ENCODE measurements around the gene BST2. TPM values are rescaled to one million over a fixed set of nuclear protein-coding genes. Genes with fewer than 3 reads are reported as not detected.
A peak's percentile ranks its signal among the peaks of the same experiment; 100 is the strongest.

BST2 gene
- total and polyA plus RNA-seq, 10 of the 15 experiments (the other 5 are each of a cell fraction or from before 2014, with no cell fraction given): 16.6 to 372 (median 264) TPM

DNA sequence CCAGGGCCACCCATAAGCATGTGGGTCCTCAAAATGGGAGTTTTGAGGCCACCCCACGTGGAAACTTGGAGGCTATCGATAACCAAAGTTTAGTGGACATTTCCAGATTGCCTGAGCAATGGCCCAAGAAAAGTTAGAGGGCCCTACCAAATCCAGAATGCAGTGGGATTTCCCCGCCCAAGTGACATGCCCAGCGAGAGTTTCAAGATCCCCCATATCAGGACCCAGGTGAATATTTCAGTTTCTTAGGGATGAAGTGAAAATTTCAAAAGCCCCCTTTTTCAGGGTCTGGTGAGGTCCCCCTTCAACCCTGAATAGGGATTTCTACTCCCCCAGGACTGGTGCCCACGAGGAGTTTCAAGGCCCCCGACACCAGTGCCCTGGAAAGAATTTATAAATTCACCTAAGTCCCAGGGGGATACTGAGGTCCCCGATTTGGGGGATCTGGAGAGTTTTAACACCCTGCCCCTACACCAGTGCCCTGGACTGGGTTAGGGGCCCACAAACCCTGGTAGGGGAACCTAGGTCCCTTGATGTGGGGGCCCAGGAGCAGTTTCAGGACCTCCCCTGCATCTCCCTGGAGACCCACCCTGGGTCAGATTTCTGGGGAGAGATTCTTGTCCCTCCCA is 695 bp downstream of the BST2 start:
- FAIRE-seq (no peak), DNase-seq (ENCODE audit: low read depth, low spot score) (no peak), ATAC-seq (no peak; the same call in 2 of the 3 replicates)
- RAD21 ChIA-PET (ENCODE audit: unreplicated experiment): interaction anchor here (0.9 to 2.9 kb wide), 5 partner anchors 15 to 96 kb away, joined by 3 to 21 read pairs (median 4); partner anchors contain the start of genes DDA1 and MVB12A
- in situ Hi-C loops (cut with MboI) (no loop called here), intact Hi-C loops (cut with micrococcal nuclease; ENCODE audit: unreplicated experiment) (no loop called here)
- H3K4me1 ChIP-seq (ENCODE audit: control insufficient read depth, insufficient read depth, low read length): peaks cover 6% of the 10 kb centered on the region
- H3K79me2 ChIP-seq (ENCODE audit: control insufficient read depth, insufficient read depth, low read length): peaks cover 74% of the 10 kb centered on the region
- H3K9me3 ChIP-seq (replicated peaks; ENCODE audit: control insufficient read depth, insufficient read depth, low read length): no peaks in the 10 kb centered on the region
- POLR2A ChIA-PET: interaction anchor here (0.7 to 3.6 kb wide), 10 partner anchors 12 to 328 kb away, joined by 3 to 46 read pairs (median 3); partner anchors contain the start of genes ABHD8, DDA1, MRPL34 and MVB12A
- peaks cover 3% of the 10 kb centered on the region; the same call in 1 of the 2 replicates for H4K20me1 ChIP-seq (ENCODE audit: control insufficient read depth, insufficient read depth)
- H2AFZ ChIP-seq (ENCODE audit: control insufficient read depth, low read depth, low read length): peak overlapping the region; percentile 66
- WGBS (ENCODE audit: insufficient coverage, insufficient replicate concordance, low lambda C conversion rate, missing lambda C conversion rate): 0% methylated on average over 7 of the region's 7 CpGs
- peak overlapping the region; percentile 83 for H3K4me3 ChIP-seq
- CTCF ChIA-PET: interaction anchor here (0.5 to 1.6 kb wide), 7 partner anchors 15 to 735 kb away, joined by 3 to 7 read pairs (median 6); partner anchors contain the start of genes MVB12A and RPL18A
- BruUV-seq (replicated peaks): TSS peak; percentile 85
- SMC1A ChIA-PET (ENCODE audit: uncharacterized antibody, unreplicated experiment): interaction anchor here (0.5 to 3.1 kb wide), 3 partner anchors 14 to 60 kb away, joined by 3 to 26 read pairs (median 7); partner anchors contain the start of gene MVB12A
- no peaks in the 10 kb centered on the region for H3K27me3 ChIP-seq (replicated peaks in 1 of 2; ENCODE audit: control insufficient read depth in 2 of 2, insufficient read depth in 2 of 2, low read length in 1 of 2)
- H3K27ac ChIP-seq (ENCODE audit: control insufficient read depth, insufficient read depth): peak overlapping the region; percentile 99
- peaks cover 11 to 21% of the 10 kb centered on the region in 2 experiments for H3K36me3 ChIP-seq (ENCODE audit: control insufficient read depth in 2 of 2, insufficient read depth in 2 of 2, low read length in 1 of 2)
- H3K4me2 ChIP-seq (ENCODE audit: control insufficient read depth, insufficient read depth): peak overlapping the region; percentile 82
- H3K9ac ChIP-seq (ENCODE audit: control insufficient read depth, insufficient read depth, low read length): peak overlapping the region; percentile 95
- TF ChIP-seq, protein P1, sequence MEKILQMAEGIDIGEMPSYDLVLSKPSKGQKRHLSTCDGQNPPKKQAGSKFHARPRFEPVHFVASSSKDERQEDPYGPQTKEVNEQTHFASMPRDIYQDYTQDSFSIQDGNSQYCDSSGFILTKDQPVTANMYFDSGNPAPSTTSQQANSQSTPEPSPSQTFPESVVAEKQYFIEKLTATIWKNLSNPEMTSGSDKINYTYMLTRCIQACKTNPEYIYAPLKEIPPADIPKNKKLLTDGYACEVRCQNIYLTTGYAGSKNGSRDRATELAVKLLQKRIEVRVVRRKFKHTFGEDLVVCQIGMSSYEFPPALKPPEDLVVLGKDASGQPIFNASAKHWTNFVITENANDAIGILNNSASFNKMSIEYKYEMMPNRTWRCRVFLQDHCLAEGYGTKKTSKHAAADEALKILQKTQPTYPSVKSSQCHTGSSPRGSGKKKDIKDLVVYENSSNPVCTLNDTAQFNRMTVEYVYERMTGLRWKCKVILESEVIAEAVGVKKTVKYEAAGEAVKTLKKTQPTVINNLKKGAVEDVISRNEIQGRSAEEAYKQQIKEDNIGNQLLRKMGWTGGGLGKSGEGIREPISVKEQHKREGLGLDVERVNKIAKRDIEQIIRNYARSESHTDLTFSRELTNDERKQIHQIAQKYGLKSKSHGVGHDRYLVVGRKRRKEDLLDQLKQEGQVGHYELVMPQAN (conservative IDR thresholded peaks at IDR 0.05): 0 out of 2 replicates have a peak, but pooled peaks have one; percentile 16
- TF ChIP-seq BHLHE40 (IDR thresholded peaks at IDR 0.05; ENCODE audit: borderline replicate concordance in 1 of 2, low read depth in 2 of 2, low read length in 1 of 2) (peak in 1 of 2 experiments; percentile 8; a peak in 1 of 4 replicates), CBFB (IDR thresholded peaks at IDR 0.05; ENCODE audit: low read depth) (no peak), ZNF622 (IDR thresholded peaks at IDR 0.05) (no peak), RCOR1 (conservative IDR thresholded peaks at IDR 0.05; ENCODE audit: low read depth, low read length) (peak; percentile 73; the same call in 1 of the 2 replicates), CEBPB (IDR thresholded peaks at IDR 0.05; ENCODE audit: borderline replicate concordance in 1 of 2, low read depth in 2 of 2, low read length in 2 of 2) (no peak), MXI1 (IDR thresholded peaks at IDR 0.05; ENCODE audit: low read depth, low read length) (peak; percentile 54), ZZZ3 (IDR thresholded peaks at IDR 0.05; ENCODE audit: control insufficient read depth, insufficient read length, low read depth) (peak; percentile 57), SMARCA5 (IDR thresholded peaks at IDR 0.05) (peak; percentile 80), DPF2 (IDR thresholded peaks at IDR 0.05) (0 out of 2 replicates have a peak, but pooled peaks have one; percentile 18), TCF7 (IDR thresholded peaks at IDR 0.05; ENCODE audit: borderline replicate concordance) (peak; percentile 83)
- TF ChIP-seq, protein P2, sequence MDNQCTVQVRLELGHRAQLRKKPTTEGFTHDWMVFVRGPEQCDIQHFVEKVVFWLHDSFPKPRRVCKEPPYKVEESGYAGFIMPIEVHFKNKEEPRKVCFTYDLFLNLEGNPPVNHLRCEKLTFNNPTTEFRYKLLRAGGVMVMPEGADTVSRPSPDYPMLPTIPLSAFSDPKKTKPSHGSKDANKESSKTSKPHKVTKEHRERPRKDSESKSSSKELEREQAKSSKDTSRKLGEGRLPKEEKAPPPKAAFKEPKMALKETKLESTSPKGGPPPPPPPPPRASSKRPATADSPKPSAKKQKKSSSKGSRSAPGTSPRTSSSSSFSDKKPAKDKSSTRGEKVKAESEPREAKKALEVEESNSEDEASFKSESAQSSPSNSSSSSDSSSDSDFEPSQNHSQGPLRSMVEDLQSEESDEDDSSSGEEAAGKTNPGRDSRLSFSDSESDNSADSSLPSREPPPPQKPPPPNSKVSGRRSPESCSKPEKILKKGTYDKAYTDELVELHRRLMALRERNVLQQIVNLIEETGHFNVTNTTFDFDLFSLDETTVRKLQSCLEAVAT (IDR thresholded peaks at IDR 0.05): peak; percentile 95
- TF ChIP-seq, protein P3, sequence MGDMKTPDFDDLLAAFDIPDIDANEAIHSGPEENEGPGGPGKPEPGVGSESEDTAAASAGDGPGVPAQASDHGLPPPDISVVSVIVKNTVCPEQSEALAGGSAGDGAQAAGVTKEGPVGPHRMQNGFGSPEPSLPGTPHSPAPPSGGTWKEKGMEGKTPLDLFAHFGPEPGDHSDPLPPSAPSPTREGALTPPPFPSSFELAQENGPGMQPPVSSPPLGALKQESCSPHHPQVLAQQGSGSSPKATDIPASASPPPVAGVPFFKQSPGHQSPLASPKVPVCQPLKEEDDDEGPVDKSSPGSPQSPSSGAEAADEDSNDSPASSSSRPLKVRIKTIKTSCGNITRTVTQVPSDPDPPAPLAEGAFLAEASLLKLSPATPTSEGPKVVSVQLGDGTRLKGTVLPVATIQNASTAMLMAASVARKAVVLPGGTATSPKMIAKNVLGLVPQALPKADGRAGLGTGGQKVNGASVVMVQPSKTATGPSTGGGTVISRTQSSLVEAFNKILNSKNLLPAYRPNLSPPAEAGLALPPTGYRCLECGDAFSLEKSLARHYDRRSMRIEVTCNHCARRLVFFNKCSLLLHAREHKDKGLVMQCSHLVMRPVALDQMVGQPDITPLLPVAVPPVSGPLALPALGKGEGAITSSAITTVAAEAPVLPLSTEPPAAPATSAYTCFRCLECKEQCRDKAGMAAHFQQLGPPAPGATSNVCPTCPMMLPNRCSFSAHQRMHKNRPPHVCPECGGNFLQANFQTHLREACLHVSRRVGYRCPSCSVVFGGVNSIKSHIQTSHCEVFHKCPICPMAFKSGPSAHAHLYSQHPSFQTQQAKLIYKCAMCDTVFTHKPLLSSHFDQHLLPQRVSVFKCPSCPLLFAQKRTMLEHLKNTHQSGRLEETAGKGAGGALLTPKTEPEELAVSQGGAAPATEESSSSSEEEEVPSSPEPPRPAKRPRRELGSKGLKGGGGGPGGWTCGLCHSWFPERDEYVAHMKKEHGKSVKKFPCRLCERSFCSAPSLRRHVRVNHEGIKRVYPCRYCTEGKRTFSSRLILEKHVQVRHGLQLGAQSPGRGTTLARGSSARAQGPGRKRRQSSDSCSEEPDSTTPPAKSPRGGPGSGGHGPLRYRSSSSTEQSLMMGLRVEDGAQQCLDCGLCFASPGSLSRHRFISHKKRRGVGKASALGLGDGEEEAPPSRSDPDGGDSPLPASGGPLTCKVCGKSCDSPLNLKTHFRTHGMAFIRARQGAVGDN (IDR thresholded peaks at IDR 0.05): no peak
- TF ChIP-seq, protein P4, sequence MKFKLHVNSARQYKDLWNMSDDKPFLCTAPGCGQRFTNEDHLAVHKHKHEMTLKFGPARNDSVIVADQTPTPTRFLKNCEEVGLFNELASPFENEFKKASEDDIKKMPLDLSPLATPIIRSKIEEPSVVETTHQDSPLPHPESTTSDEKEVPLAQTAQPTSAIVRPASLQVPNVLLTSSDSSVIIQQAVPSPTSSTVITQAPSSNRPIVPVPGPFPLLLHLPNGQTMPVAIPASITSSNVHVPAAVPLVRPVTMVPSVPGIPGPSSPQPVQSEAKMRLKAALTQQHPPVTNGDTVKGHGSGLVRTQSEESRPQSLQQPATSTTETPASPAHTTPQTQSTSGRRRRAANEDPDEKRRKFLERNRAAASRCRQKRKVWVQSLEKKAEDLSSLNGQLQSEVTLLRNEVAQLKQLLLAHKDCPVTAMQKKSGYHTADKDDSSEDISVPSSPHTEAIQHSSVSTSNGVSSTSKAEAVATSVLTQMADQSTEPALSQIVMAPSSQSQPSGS (IDR thresholded peaks at IDR 0.05; ENCODE audit: low read length): no peak
